K562 (cell line): ENCODE measurements around the gene TRIM33. TPM values are rescaled to one million over a fixed set of nuclear protein-coding genes. Genes with fewer than 3 reads are reported as not detected.

ENCODE experiments used
- CBFB ChIP-seq: sonication (generic); formaldehyde crosslinking; IDR thresholded peaks from 2 replicates; pipeline ENCODE4 v1.4.0; 2020; ENCODE audit warnings: mild to moderate bottlenecking, missing genetic modification reagents
- EWSR1 ChIP-seq: fragments of 450-650 bp; IDR thresholded peaks from 2 replicates; pipeline ENCODE4 v1.6.1; 2018; ENCODE audit warnings: borderline replicate concordance, mild to moderate bottlenecking, low read depth, moderate library complexity; ENCODE audit not compliant: partially characterized antibody
- GMEB1 ChIP-seq: fragments of 250-450 bp; sonication (Bioruptor Pico); IDR thresholded peaks from 2 replicates; pipeline ENCODE4 v1.4.0; 2020; ENCODE audit warnings: mild to moderate bottlenecking
- HMG20B ChIP-seq: fragments of 250-450 bp; sonication (Bioruptor Pico); IDR thresholded peaks from 2 replicates; pipeline ENCODE4 v1.5.0; 2021; ENCODE audit warnings: mild to moderate bottlenecking
- KHSRP ChIP-seq: fragments of 450-650 bp; IDR thresholded peaks from 2 replicates; pipeline ENCODE4 v1.6.1; 2017
- KLF13 ChIP-seq: fragments of 450-650 bp; IDR thresholded peaks from 2 replicates; pipeline ENCODE4 v1.6.1; 2016; ENCODE audit warnings: missing genetic modification characterization, low read depth, mild to moderate bottlenecking, missing compliant biosample characterization, moderate library complexity, borderline replicate concordance
- MAZ ChIP-seq, 2 experiments: fragments of 450-650 bp in 1 of 2; sonication (generic) in 1 of 2; formaldehyde crosslinking; IDR thresholded peaks in 1 of 2; conservative IDR thresholded peaks in 1 of 2; 2 replicates each; pipeline versions ENCODE4 v1.4.0 to v1.5.0; 2020; ENCODE audit warnings: mild to moderate bottlenecking in 1 of 2, missing genetic modification reagents in 1 of 2
- NRF1 ChIP-seq, 2 experiments: fragments of 450-650 bp; IDR thresholded peaks in 1 of 2; conservative IDR thresholded peaks in 1 of 2; 2 replicates each; pipeline ENCODE4 v1.6.1; 2014; ENCODE audit warnings: mild to moderate bottlenecking in 2 of 2
- PTBP1 ChIP-seq: fragments of 200-400 bp; formaldehyde crosslinking; IDR thresholded peaks from 2 replicates; pipeline ENCODE4 v1.6.1; 2017; ENCODE audit warnings: low read depth, low read length
- SMAD3 ChIP-seq: fragments of 450-650 bp; formaldehyde crosslinking; conservative IDR thresholded peaks from 2 replicates; pipeline ENCODE4 v1.4.0; 2020; ENCODE audit warnings: mild to moderate bottlenecking
- SRSF1 ChIP-seq: fragments of 200-400 bp; formaldehyde crosslinking; IDR thresholded peaks from 2 replicates; pipeline ENCODE4 v1.6.1; 2017; ENCODE audit warnings: mild to moderate bottlenecking, low read depth, low read length, moderate library complexity
- TSC22D4 ChIP-seq: fragments of 450-650 bp; IDR thresholded peaks from 2 replicates; pipeline ENCODE4 v1.6.1; 2016; ENCODE audit warnings: missing genetic modification characterization, missing biosample characterization, control low read depth
- XRCC5 ChIP-seq: fragments of 200-400 bp; formaldehyde crosslinking; IDR thresholded peaks from 2 replicates; pipeline ENCODE4 v1.6.1; 2017; ENCODE audit warnings: low read depth, mild to moderate bottlenecking, low read length
- ZBED1 ChIP-seq: IDR thresholded peaks from 2 replicates; pipeline ENCODE4 v1.6.1; 2014
- ZKSCAN1 ChIP-seq: fragments of 150-350 bp; IDR thresholded peaks from 2 replicates; pipeline ENCODE4 v1.6.1; 2016; ENCODE audit warnings: low read depth, low read length
- ZNF197 ChIP-seq: fragments of 200-800 bp; sonication (Bioruptor generic); IDR thresholded peaks from 2 replicates; pipeline ENCODE4 v1.6.1; 2016; ENCODE audit warnings: low read depth, missing genetic modification characterization, missing compliant biosample characterization
- ZNF57 ChIP-seq: fragments of 450-650 bp; formaldehyde crosslinking; IDR thresholded peaks from 2 replicates; pipeline ENCODE4 v1.4.0; 2020; ENCODE audit warnings: mild to moderate bottlenecking, moderate library complexity
- polyA plus RNA-seq, 8 experiments: library from polyadenylated mRNA; depleted of rRNA in 4 of 8; stranded (reverse) in 5 of 8; unstranded in 3 of 8; fragments of >200 nt; fragmentation: Nextera tagmentation in 2 of 8; fragmentation: Illumina TruSeq in 1 of 8; extraction: Ambion mirVana in 2 of 8; extraction: Trizol in 1 of 8; gene quantifications; 2 replicates each; pipeline versions ENCODE4 v1.2.1 to v1.2.3, GENCODE V29; 2011 to 2014; ENCODE audit warnings: inconsistent platforms in 1 of 8, missing spikeins in 1 of 8
- total RNA-seq, 7 experiments: library from RNA; depleted of rRNA in 6 of 7; stranded (reverse); fragments of >200 nt in 6 of 7; fragmentation: Illumina TruSeq in 2 of 7; extraction: Trizol in 2 of 7; gene quantifications; 2 replicates each; pipeline versions ENCODE4 v1.2.1 to v1.2.3, GENCODE V29; 2011 to 2021; ENCODE audit warnings: low replicate concordance in 1 of 7
- TF ChIP-seq, protein P1 (sequence below): fragments of 450-650 bp; formaldehyde crosslinking; IDR thresholded peaks from 2 replicates; pipeline ENCODE4 v1.4.0; 2022; ENCODE audit warnings: missing genetic modification characterization
- TF ChIP-seq, protein P2 (sequence below): IDR thresholded peaks from 2 replicates; pipeline ENCODE4 v1.6.1; 2014; ENCODE audit warnings: antibody characterized with exemption
- TF ChIP-seq, protein P3 (sequence below): fragments of 450-650 bp; IDR thresholded peaks from 2 replicates; pipeline ENCODE4 v1.6.1; 2017; ENCODE audit warnings: antibody characterized with exemption
- TF ChIP-seq, protein P4 (sequence below): fragments of 450-650 bp; IDR thresholded peaks from one replicate; pipeline ENCODE4 v1.6.1; 2018; ENCODE audit warnings: mild to moderate bottlenecking, moderate library complexity; ENCODE audit not compliant: partially characterized antibody

Gene TRIM33
- total and polyA plus RNA-seq, 9 of the 15 experiments (the other 6 are each of a cell fraction or from before 2014, with no cell fraction given) = 9.3 to 58.4 (median 40.2) TPM

GRCh38 chr1:114388432-114389003 is 122.5 kb downstream of the TRIM33 start (continued):
- TF ChIP-seq, protein P1, sequence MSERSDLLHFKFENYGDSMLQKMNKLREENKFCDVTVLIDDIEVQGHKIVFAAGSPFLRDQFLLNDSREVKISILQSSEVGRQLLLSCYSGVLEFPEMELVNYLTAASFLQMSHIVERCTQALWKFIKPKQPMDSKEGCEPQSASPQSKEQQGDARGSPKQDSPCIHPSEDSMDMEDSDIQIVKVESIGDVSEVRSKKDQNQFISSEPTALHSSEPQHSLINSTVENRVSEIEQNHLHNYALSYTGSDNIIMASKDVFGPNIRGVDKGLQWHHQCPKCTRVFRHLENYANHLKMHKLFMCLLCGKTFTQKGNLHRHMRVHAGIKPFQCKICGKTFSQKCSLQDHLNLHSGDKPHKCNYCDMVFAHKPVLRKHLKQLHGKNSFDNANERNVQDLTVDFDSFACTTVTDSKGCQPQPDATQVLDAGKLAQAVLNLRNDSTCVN = no peak
- no peak for TF ChIP-seq ZKSCAN1
- TF ChIP-seq MAZ (CRISPR knock-in tag; conservative IDR thresholded peaks at IDR 0.05 in 1 of 2, IDR thresholded peaks at IDR 0.05 in 1 of 2) = no peak; a peak in 1 of 4 replicates
- TF ChIP-seq GMEB1 (CRISPR knock-in tag) = no peak
- TF ChIP-seq HMG20B (CRISPR knock-in tag) = no peak
- no peak for TF ChIP-seq PTBP1
- no peak for TF ChIP-seq XRCC5
- no peak; the same call in 1 of the 2 replicates for TF ChIP-seq SMAD3 (CRISPR knock-in tag)
- TF ChIP-seq ZNF197 (CRISPR knock-in tag) = peak; percentile 84; the same call in 1 of the 2 replicates
- TF ChIP-seq NRF1 (conservative IDR thresholded peaks at IDR 0.05 in 1 of 2, IDR thresholded peaks at IDR 0.05 in 1 of 2) = no peak
- no peak for TF ChIP-seq KLF13 (tag)
- TF ChIP-seq ZNF57 (CRISPR knock-in tag) = no peak
- TF ChIP-seq, protein P2, sequence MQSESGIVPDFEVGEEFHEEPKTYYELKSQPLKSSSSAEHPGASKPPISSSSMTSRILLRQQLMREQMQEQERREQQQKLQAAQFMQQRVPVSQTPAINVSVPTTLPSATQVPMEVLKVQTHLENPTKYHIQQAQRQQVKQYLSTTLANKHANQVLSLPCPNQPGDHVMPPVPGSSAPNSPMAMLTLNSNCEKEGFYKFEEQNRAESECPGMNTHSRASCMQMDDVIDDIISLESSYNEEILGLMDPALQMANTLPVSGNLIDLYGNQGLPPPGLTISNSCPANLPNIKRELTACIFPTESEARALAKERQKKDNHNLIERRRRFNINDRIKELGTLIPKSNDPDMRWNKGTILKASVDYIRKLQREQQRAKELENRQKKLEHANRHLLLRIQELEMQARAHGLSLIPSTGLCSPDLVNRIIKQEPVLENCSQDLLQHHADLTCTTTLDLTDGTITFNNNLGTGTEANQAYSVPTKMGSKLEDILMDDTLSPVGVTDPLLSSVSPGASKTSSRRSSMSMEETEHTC = no peak
- peak; percentile 13 for TF ChIP-seq EWSR1
- no peak for TF ChIP-seq SRSF1
- TF ChIP-seq CBFB (CRISPR knock-in tag) = no peak
- TF ChIP-seq TSC22D4 (tag) = no peak
- peak; percentile 54; the same call in 1 of the 2 replicates for TF ChIP-seq ZBED1
- TF ChIP-seq, protein P3, sequence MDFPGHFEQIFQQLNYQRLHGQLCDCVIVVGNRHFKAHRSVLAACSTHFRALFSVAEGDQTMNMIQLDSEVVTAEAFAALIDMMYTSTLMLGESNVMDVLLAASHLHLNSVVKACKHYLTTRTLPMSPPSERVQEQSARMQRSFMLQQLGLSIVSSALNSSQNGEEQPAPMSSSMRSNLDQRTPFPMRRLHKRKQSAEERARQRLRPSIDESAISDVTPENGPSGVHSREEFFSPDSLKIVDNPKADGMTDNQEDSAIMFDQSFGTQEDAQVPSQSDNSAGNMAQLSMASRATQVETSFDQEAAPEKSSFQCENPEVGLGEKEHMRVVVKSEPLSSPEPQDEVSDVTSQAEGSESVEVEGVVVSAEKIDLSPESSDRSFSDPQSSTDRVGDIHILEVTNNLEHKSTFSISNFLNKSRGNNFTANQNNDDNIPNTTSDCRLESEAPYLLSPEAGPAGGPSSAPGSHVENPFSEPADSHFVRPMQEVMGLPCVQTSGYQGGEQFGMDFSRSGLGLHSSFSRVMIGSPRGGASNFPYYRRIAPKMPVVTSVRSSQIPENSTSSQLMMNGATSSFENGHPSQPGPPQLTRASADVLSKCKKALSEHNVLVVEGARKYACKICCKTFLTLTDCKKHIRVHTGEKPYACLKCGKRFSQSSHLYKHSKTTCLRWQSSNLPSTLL = no peak
- TF ChIP-seq, protein P4, sequence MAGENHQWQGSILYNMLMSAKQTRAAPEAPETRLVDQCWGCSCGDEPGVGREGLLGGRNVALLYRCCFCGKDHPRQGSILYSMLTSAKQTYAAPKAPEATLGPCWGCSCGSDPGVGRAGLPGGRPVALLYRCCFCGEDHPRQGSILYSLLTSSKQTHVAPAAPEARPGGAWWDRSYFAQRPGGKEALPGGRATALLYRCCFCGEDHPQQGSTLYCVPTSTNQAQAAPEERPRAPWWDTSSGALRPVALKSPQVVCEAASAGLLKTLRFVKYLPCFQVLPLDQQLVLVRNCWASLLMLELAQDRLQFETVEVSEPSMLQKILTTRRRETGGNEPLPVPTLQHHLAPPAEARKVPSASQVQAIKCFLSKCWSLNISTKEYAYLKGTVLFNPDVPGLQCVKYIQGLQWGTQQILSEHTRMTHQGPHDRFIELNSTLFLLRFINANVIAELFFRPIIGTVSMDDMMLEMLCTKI = no peak
- TF ChIP-seq KHSRP = peak; percentile 33; the same call in 1 of the 2 replicates
